H1 (cell line): Measurements from ENCODE around the gene ZNF738. TPM values are rescaled to one million over a fixed set of nuclear protein-coding genes. Genes with fewer than 3 reads are reported as not detected.

Experiments used
- CREB1 ChIP-seq: IDR thresholded peaks from 2 replicates; pipeline ENCODE4 v1.6.1; 2012; ENCODE audit warnings: inconsistent platforms
- RXRA ChIP-seq: IDR thresholded peaks from 2 replicates; pipeline ENCODE4 v1.6.1; 2011; ENCODE audit warnings: low read depth, mild to moderate bottlenecking, low read length, moderate library complexity; ENCODE audit not compliant: insufficient read depth
- polyA plus RNA-seq, 7 experiments: library from polyadenylated mRNA; depleted of rRNA in 3 of 7; stranded (reverse) in 5 of 7; unstranded in 2 of 7; fragments of >200 nt in 5 of 7; fragments of 200-250 nt in 2 of 7; gene quantifications; 1 replicate in 5 of 7; 2 replicates in 1 of 7; 4 replicates in 1 of 7; pipeline versions ENCODE4 v1.2.1 to v1.2.3, GENCODE V29; 2011 to 2013; ENCODE audit warnings: missing spikeins in 2 of 7, mixed read lengths in 2 of 7
- total RNA-seq: library from RNA; stranded (reverse); fragmentation: NEBNext Ultra II Directional; extraction: Animal tissue kit (Norgen Biotek cat#: 25700); gene quantifications from 2 replicates; pipeline ENCODE4 v1.2.1, GENCODE V29; 2021

The ZNF738 gene
- total and polyA plus RNA-seq, 2 of the 8 experiments (the other 6 are each of a cell fraction or from before 2014, with no cell fraction given) = 78.1 to 148 TPM

GRCh38 chr19:21398851-21399250 lies 40.1 kb downstream of the ZNF738 start (continued):
- TF ChIP-seq RXRA (no peak), CREB1 (no peak)
